HEK293T (cell line): ENCODE results near the gene PPP3R1.

Experiments
- CTCF ChIA-PET: fragments of 350-600 bp; formaldehyde crosslinking; extraction: SDS; loops from one replicate; lab custom pipeline; 2021; ENCODE audit warnings: antibody characterized with exemption, inconsistent platforms; lab: Yijun Ruan, JAX
- POLR2A ChIA-PET: fragments of 350-600 bp; formaldehyde crosslinking; extraction: SDS; loops from one replicate; lab custom pipeline; 2020; ENCODE audit warnings: antibody characterized with exemption, inconsistent platforms; lab: Yijun Ruan, JAX
- DNase-seq: peaks from one replicate; pipeline ENCODE4 v3.0.0; 2012; ENCODE audit warnings: mixed read lengths; ENCODE audit errors: extremely low spot score
- ARNT ChIP-seq: fragments of 450-650 bp; IDR thresholded peaks from 2 replicates; pipeline ENCODE4 v1.6.1; 2017; ENCODE audit warnings: mild to moderate bottlenecking
- BHLHE40 ChIP-seq: fragments of 450-650 bp; IDR thresholded peaks from 2 replicates; pipeline ENCODE4 v1.6.1; 2016; ENCODE audit warnings: mild to moderate bottlenecking, moderate library complexity, borderline replicate concordance
- CTBP1 ChIP-seq: fragments of 450-650 bp; IDR thresholded peaks from 2 replicates; pipeline ENCODE4 v1.6.1; 2016; ENCODE audit warnings: borderline replicate concordance
- ELF4 ChIP-seq: fragments of 450-650 bp; IDR thresholded peaks from 2 replicates; pipeline ENCODE4 v1.6.1; 2017; ENCODE audit warnings: antibody characterized with exemption
- FOXA1 ChIP-seq: fragments of 450-650 bp; IDR thresholded peaks from 2 replicates; pipeline ENCODE4 v1.6.1; 2016; ENCODE audit warnings: mild to moderate bottlenecking
- FOXK2 ChIP-seq: fragments of 450-650 bp; IDR thresholded peaks from 2 replicates; pipeline ENCODE4 v1.6.1; 2016; ENCODE audit warnings: mild to moderate bottlenecking
- FOXM1 ChIP-seq: fragments of 450-650 bp; IDR thresholded peaks from 2 replicates; pipeline ENCODE4 v1.6.1; 2017; ENCODE audit warnings: mild to moderate bottlenecking, borderline replicate concordance
- HDGF ChIP-seq: fragments of 450-650 bp; IDR thresholded peaks from 2 replicates; pipeline ENCODE4 v1.6.1; 2017; ENCODE audit warnings: antibody characterized with exemption, borderline replicate concordance
- L3MBTL2 ChIP-seq: fragments of 450-650 bp; conservative IDR thresholded peaks from 2 replicates; pipeline ENCODE4 v1.6.1; 2016; ENCODE audit warnings: mild to moderate bottlenecking
- LEF1 ChIP-seq: fragments of 450-650 bp; IDR thresholded peaks from 2 replicates; pipeline ENCODE4 v1.6.1; 2017; ENCODE audit warnings: mild to moderate bottlenecking, borderline replicate concordance
- NFRKB ChIP-seq: fragments of 450-650 bp; IDR thresholded peaks from 2 replicates; pipeline ENCODE4 v1.6.1; 2016; ENCODE audit warnings: mild to moderate bottlenecking, moderate library complexity
- SP1 ChIP-seq: fragments of 450-650 bp; IDR thresholded peaks from 2 replicates; pipeline ENCODE4 v1.6.1; 2017
- SUZ12 ChIP-seq: fragments of 450-650 bp; IDR thresholded peaks from 2 replicates; pipeline ENCODE4 v1.6.1; 2016; ENCODE audit warnings: mild to moderate bottlenecking
- TARDBP ChIP-seq: fragments of 450-650 bp; IDR thresholded peaks from 2 replicates; pipeline ENCODE4 v1.6.1; 2016
- ZNF384 ChIP-seq: fragments of 450-650 bp; IDR thresholded peaks from 2 replicates; pipeline ENCODE4 v1.6.1; 2016
- TF ChIP-seq, protein P1 (sequence below): fragments of 450-650 bp; IDR thresholded peaks from 2 replicates; pipeline ENCODE4 v1.6.1; 2016

Gene PPP3R1

DNA sequence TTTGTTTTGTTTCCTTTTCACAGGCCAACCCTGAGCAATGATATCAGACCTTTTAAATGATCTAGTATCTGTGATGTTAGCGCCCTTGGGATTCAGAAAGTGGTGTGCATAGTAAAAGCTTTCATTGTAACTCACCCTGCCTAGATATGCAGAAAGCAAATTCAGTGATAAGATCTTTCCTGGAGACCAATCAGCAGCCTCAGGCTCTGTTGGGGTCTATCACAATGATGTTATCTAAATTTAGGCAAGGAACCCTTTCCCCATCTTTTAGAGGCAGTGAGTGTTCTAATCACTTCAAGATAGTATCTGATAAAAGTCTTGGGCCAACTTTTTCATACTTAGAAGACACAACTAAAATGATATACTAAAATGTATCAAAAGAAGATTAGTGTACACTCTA, 118.2 kb downstream of the PPP3R1 start:
- DNase-seq, result no peak
- ChIA-PET POLR2A (interaction anchor here (1.7 kb wide), 1 partner anchor 23 kb away, joined by 4 read pairs; the partner anchor contains the start of gene PNO1), CTCF (interaction anchor here (0.6 kb wide), 1 partner anchor 12 kb away, joined by 3 read pairs; no protein-coding TSS in a partner anchor)
- TF ChIP-seq FOXM1 (no peak), ZNF384 (no peak), CTBP1 (no peak), ELF4 (no peak), NFRKB (no peak), FOXK2 (no peak), BHLHE40 (no peak), FOXA1 (no peak), TARDBP (no peak), L3MBTL2 (no peak), LEF1 (no peak), SP1 (no peak), SUZ12 (no peak), HDGF (no peak), ARNT (no peak)
- TF ChIP-seq, protein P1, sequence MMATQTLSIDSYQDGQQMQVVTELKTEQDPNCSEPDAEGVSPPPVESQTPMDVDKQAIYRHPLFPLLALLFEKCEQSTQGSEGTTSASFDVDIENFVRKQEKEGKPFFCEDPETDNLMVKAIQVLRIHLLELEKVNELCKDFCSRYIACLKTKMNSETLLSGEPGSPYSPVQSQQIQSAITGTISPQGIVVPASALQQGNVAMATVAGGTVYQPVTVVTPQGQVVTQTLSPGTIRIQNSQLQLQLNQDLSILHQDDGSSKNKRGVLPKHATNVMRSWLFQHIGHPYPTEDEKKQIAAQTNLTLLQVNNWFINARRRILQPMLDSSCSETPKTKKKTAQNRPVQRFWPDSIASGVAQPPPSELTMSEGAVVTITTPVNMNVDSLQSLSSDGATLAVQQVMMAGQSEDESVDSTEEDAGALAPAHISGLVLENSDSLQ, result no peak
